ENCODE results near the gene VSIG8. TPM values are rescaled to one million over a fixed set of nuclear protein-coding genes. Genes with fewer than 3 reads are reported as not detected.

VSIG8 gene
- total and polyA plus RNA-seq, 2 donors (not counting 3 experiments of a cell fraction or from before 2014, with no cell fraction given): not detected

DNA sequence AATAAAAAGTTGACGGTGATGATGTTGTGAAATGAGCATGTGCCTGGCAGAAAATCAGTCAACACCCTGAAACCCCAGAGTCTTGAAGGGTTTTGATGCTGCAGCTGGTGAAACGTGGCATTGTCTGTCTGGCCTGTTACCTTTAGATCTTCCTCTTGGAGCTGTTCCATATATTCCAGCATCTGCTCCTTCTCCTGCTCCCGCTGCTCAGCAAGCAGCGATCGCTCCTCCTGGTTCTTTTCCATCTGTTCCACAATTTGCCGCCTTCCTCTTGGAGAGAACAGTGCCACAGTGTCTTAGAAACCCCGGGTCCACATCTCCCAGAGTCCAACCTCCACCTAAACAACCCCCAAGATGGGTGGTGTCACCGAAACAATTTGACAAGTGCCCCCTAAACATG is 21.8 kb upstream of the VSIG8 start:
- FAIRE-seq (no peak), DNase-seq (ENCODE audit: low read depth, low spot score) (no peak)
- Histone ChIP-seq H3K4me2 (ENCODE audit: insufficient read depth, low read length) (no peak overlapping the region), H3K4me3 (replicated peaks in 1 of 3; ENCODE audit: insufficient read depth in 1 of 3, low read depth in 1 of 3, low read length in 3 of 3) (no peak overlapping the region), H3K36me3 (ENCODE audit: control insufficient read depth in 2 of 2, extremely low read depth in 1 of 2, insufficient read depth in 2 of 2, low read length in 2 of 2) (no peaks in the 10 kb centered on the region), H3K79me2 (ENCODE audit: control insufficient read depth, insufficient read depth, low read length) (no peaks in the 10 kb centered on the region), H3K9me3 (replicated peaks; ENCODE audit: control insufficient read depth, insufficient read depth, low read length) (no peaks in the 10 kb centered on the region), H2AFZ (ENCODE audit: low read depth, low read length) (no peak overlapping the region), H3K27ac (ENCODE audit: insufficient read depth, low read depth, low read length) (no peak overlapping the region), H3K9ac (replicated peaks; ENCODE audit: extremely low read depth, insufficient read depth, low read length) (no peak overlapping the region), H3K9me1 (replicated peaks; ENCODE audit: control insufficient read depth, extremely low read depth, insufficient read depth, low read length) (no peaks in the 10 kb centered on the region), H3K4me1 (ENCODE audit: control insufficient read depth, extremely low read depth, insufficient read depth, low read length) (peaks cover 19% of the 10 kb centered on the region), H4K20me1 (replicated peaks; ENCODE audit: control insufficient read depth, extremely low read depth, insufficient read depth, low read length) (no peaks in the 10 kb centered on the region), H3K27me3 (ENCODE audit: control insufficient read depth in 2 of 2, insufficient read depth in 2 of 2, low read length in 2 of 2) (no peaks in the 10 kb centered on the region)
- TF ChIP-seq EZH2 (IDR thresholded peaks at IDR 0.05; ENCODE audit: borderline replicate concordance, low read depth, low read length, severe bottlenecking) (no peak), POLR2AphosphoS5 (IDR thresholded peaks at IDR 0.05; ENCODE audit: insufficient read depth, low read depth, low read length) (no peak)
- TF ChIP-seq, protein P1, sequence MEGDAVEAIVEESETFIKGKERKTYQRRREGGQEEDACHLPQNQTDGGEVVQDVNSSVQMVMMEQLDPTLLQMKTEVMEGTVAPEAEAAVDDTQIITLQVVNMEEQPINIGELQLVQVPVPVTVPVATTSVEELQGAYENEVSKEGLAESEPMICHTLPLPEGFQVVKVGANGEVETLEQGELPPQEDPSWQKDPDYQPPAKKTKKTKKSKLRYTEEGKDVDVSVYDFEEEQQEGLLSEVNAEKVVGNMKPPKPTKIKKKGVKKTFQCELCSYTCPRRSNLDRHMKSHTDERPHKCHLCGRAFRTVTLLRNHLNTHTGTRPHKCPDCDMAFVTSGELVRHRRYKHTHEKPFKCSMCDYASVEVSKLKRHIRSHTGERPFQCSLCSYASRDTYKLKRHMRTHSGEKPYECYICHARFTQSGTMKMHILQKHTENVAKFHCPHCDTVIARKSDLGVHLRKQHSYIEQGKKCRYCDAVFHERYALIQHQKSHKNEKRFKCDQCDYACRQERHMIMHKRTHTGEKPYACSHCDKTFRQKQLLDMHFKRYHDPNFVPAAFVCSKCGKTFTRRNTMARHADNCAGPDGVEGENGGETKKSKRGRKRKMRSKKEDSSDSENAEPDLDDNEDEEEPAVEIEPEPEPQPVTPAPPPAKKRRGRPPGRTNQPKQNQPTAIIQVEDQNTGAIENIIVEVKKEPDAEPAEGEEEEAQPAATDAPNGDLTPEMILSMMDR (IDR thresholded peaks at IDR 0.05; ENCODE audit: extremely low read depth in 1 of 2, insufficient read depth in 1 of 2, low read depth in 1 of 2, low read length in 2 of 2): no peak
- intact Hi-C loops (cut with micrococcal nuclease) (no loop called here), dilution Hi-C loops (cut with MboI; ENCODE audit: extremely low pct_ligation_motif_present, low sequenced_read_pairs) (no loop called here)
- POLR2A ChIA-PET: no interaction called here
- CTCF ChIA-PET: interaction anchor here (1.1 to 4.1 kb wide), 2 partner anchors 9 to 86 kb away, joined by 3 to 21 read pairs; no protein-coding TSS in a partner anchor
- no TSS peak for BruUV-seq (replicated peaks)

DNA sequence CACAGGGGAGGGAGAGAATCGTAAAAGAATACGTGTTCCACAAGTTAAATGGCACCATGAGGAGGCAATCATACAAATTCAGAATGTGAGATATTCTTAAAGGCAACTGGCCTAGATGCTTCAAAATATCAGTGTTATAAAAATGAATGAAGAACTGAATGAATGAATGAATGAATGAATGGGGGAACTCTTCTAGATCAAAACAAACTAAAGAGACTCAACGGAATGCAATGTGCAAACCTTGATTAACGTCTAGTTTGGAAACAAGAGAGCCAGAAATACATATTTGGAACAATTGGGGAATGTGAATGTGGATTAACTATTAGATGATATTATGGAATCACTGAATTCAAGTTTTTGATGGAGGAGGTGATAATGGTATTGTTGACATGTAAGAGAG is 20.7 kb upstream of the VSIG8 start:
- Histone ChIP-seq H3K79me2 (ENCODE audit: control insufficient read depth, insufficient read depth, low read length) (no peaks in the 10 kb centered on the region), H3K4me3 (replicated peaks in 1 of 3; ENCODE audit: insufficient read depth in 1 of 3, low read depth in 1 of 3, low read length in 3 of 3) (no peak overlapping the region), H3K9me1 (replicated peaks; ENCODE audit: control insufficient read depth, extremely low read depth, insufficient read depth, low read length) (no peaks in the 10 kb centered on the region), H3K27me3 (ENCODE audit: control insufficient read depth in 2 of 2, insufficient read depth in 2 of 2, low read length in 2 of 2) (no peaks in the 10 kb centered on the region), H3K9ac (replicated peaks; ENCODE audit: extremely low read depth, insufficient read depth, low read length) (no peak overlapping the region), H2AFZ (ENCODE audit: low read depth, low read length) (no peak overlapping the region), H3K27ac (ENCODE audit: insufficient read depth, low read depth, low read length) (no peak overlapping the region), H3K4me1 (ENCODE audit: control insufficient read depth, extremely low read depth, insufficient read depth, low read length) (peaks cover 16% of the 10 kb centered on the region), H3K4me2 (ENCODE audit: insufficient read depth, low read length) (no peak overlapping the region), H3K9me3 (replicated peaks; ENCODE audit: control insufficient read depth, insufficient read depth, low read length) (no peaks in the 10 kb centered on the region), H4K20me1 (replicated peaks; ENCODE audit: control insufficient read depth, extremely low read depth, insufficient read depth, low read length) (no peaks in the 10 kb centered on the region), H3K36me3 (ENCODE audit: control insufficient read depth in 2 of 2, extremely low read depth in 1 of 2, insufficient read depth in 2 of 2, low read length in 2 of 2) (no peaks in the 10 kb centered on the region)
- DNase-seq (ENCODE audit: low read depth, low spot score) (no peak), FAIRE-seq (no peak)
- intact Hi-C loops (cut with micrococcal nuclease): loop anchor here (2.0 kb wide), 1 partner anchor 28 kb away; no protein-coding TSS in a partner anchor
- dilution Hi-C loops (cut with MboI; ENCODE audit: extremely low pct_ligation_motif_present, low sequenced_read_pairs): no loop called here
- TF ChIP-seq JUN (IDR thresholded peaks at IDR 0.05; ENCODE audit: borderline replicate concordance, insufficient read depth, insufficient read length, low read depth): no peak
- no peak for TF ChIP-seq FOS (IDR thresholded peaks at IDR 0.05; ENCODE audit: borderline replicate concordance, insufficient read depth, low read length)
- TF ChIP-seq, protein P1 (IDR thresholded peaks at IDR 0.05; ENCODE audit: extremely low read depth in 1 of 2, insufficient read depth in 1 of 2, low read depth in 1 of 2, low read length in 2 of 2): no peak
- TF ChIP-seq MYC (IDR thresholded peaks at IDR 0.05; ENCODE audit: low read depth, low read length): no peak
- TF ChIP-seq POLR2A (IDR thresholded peaks at IDR 0.05; ENCODE audit: low read depth, low read length): no peak
- TF ChIP-seq EZH2 (IDR thresholded peaks at IDR 0.05; ENCODE audit: borderline replicate concordance, low read depth, low read length, severe bottlenecking): no peak
- no peak for TF ChIP-seq POLR2AphosphoS5 (IDR thresholded peaks at IDR 0.05; ENCODE audit: insufficient read depth, low read depth, low read length)
- TF ChIP-seq, protein P2, sequence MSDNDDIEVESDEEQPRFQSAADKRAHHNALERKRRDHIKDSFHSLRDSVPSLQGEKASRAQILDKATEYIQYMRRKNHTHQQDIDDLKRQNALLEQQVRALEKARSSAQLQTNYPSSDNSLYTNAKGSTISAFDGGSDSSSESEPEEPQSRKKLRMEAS (IDR thresholded peaks at IDR 0.05; ENCODE audit: insufficient read depth, insufficient read length): no peak
- no peak for TF ChIP-seq GATA2 (IDR thresholded peaks at IDR 0.05; ENCODE audit: insufficient read depth, insufficient read length, low read depth, low read length)
- ChIA-PET CTCF (interaction anchor here (1.3 to 5.0 kb wide), 3 partner anchors 7 to 102 kb away, joined by 4 to 36 read pairs (median 31); partner anchors contain the start of gene DUSP23), POLR2A (no interaction called here)
- BruUV-seq (replicated peaks): no TSS peak
